Cardiac fibroblast (primary cell): ENCODE measurements around the gene TNFRSF14.
A peak's percentile ranks its signal among the peaks of the same experiment; 100 is the strongest.

Experiments
- DNase-seq, 2 donors: peaks; one replicate each; pipeline versions ENCODE4 v3.0.0 to v3.0.0-alpha.2; 2010; ENCODE audit warnings: low read depth in 2 of 2
- H3K4me3 ChIP-seq, 2 donors: replicated peaks in 1 of 2; 1 replicate in 1 of 2; 2 replicates in 1 of 2; pipeline ENCODE4 v1.5.1; 2011; ENCODE audit warnings: low read depth in 2 of 2, low read length in 2 of 2, mild to moderate bottlenecking in 2 of 2, moderate library complexity in 1 of 2
- TF ChIP-seq, protein P1 (sequence below): IDR thresholded peaks from one replicate; pipeline ENCODE4 v1.5.1; 2011; ENCODE audit warnings: low read depth, mild to moderate bottlenecking, low read length, inconsistent platforms

TNFRSF14 gene

DNA sequence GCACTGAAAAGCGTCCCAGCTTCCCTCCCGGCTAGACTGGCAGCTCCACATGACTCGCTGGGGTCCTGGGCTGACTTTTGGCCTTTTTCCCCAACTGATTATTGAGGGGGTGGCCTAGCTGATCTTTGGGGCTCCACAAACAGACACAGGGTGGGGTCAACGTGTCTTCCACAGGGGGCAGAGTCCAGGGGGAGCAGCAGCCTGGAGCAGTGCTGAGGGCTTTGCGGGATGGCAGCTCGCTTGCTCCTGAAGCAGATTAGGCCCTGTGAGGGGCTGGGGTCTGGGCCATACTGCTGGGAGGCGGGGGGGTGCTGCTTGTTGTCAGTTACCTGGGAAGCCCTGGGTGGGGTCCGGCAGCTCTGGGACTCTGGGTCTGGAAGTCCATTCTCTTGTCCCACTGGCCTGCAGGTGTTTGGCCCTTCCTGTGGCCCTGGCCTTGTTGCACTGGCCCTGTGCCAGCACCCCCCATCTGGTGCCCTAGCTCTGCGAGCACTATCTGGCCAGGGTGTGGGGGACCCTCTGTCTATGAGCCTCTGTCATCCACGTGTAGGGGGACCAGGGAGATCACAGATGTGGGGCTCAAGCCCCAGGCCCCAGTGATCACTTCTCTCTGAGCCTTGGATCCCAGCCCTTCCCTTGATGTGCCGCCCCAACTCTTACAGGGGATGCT, 13.8 kb upstream of the TNFRSF14 start:
- no peak for DNase-seq
- no peak overlapping the region for H3K4me3 ChIP-seq
- TF ChIP-seq, protein P1, sequence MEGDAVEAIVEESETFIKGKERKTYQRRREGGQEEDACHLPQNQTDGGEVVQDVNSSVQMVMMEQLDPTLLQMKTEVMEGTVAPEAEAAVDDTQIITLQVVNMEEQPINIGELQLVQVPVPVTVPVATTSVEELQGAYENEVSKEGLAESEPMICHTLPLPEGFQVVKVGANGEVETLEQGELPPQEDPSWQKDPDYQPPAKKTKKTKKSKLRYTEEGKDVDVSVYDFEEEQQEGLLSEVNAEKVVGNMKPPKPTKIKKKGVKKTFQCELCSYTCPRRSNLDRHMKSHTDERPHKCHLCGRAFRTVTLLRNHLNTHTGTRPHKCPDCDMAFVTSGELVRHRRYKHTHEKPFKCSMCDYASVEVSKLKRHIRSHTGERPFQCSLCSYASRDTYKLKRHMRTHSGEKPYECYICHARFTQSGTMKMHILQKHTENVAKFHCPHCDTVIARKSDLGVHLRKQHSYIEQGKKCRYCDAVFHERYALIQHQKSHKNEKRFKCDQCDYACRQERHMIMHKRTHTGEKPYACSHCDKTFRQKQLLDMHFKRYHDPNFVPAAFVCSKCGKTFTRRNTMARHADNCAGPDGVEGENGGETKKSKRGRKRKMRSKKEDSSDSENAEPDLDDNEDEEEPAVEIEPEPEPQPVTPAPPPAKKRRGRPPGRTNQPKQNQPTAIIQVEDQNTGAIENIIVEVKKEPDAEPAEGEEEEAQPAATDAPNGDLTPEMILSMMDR: no peak

DNA sequence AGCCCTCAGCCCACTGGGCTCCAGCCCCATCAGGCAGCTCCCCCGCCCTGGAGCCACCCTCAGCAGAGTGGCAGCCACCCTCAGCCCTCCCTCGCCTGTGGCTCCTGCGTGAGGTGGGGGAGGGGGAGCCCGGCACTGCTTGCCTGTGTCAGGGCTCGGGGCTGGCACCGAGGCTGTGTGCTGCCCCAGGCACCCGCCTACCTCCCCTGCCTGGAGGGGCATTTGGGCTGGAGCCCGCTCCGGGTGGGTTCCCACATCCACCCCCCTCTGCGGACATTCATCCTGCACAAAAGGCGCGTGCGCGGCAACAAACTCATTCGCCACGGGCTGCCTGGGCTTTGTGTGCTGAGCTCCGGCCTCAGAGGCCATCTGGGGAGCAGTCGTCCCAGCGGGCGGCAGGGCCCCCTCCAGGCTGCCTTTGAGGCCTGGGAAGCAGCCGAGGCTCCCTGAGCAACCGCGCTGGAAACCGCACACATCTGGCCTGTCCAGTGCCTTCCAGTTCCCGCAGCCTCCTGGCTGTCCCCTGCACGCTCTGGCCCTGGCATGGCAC, 12.6 kb upstream of the TNFRSF14 start:
- H3K4me3 ChIP-seq: no peak overlapping the region
- DNase-seq: no peak
- TF ChIP-seq, protein P1: no peak

DNA sequence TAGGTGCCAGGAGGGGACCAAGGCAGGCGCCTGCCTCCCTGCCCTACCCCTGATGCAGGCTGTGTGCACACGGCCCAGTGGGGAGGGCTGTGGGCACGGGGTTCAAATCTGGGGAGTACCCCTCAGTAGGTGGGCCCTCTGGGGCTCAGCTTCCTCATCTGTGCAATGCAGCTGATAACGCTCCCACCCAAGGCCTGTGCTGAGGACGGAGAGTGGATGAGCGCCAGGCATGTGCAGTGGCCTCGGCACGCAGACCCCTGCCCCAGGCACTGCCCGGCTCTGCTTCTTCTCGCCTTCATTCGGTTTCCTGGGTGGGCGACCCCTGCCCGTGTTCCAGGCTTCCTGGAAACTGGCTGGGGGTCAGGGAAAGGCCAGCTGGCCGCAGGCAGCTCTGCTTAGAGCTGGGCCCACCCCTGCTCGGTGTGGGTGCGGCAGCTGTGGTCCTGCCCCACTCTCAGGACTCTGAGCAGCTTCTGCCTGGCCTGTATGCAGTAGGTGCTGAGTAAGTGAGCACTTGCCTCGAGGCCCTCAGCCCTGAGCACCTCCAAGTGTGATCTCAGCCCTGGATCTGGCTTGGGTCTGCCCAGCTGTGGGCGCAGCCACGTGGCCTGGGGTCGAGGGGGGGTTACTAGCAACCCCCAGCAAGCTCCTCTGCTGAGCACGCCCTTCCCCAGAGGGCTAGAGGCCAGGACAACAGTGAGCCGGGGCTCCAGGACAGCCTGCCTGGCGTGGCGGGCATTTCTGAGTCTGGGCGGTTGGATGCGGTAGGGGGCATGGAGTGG, 11.9 kb upstream of the TNFRSF14 start:
- H3K4me3 ChIP-seq: no peak overlapping the region
- DNase-seq: no peak
- TF ChIP-seq, protein P1: no peak

DNA sequence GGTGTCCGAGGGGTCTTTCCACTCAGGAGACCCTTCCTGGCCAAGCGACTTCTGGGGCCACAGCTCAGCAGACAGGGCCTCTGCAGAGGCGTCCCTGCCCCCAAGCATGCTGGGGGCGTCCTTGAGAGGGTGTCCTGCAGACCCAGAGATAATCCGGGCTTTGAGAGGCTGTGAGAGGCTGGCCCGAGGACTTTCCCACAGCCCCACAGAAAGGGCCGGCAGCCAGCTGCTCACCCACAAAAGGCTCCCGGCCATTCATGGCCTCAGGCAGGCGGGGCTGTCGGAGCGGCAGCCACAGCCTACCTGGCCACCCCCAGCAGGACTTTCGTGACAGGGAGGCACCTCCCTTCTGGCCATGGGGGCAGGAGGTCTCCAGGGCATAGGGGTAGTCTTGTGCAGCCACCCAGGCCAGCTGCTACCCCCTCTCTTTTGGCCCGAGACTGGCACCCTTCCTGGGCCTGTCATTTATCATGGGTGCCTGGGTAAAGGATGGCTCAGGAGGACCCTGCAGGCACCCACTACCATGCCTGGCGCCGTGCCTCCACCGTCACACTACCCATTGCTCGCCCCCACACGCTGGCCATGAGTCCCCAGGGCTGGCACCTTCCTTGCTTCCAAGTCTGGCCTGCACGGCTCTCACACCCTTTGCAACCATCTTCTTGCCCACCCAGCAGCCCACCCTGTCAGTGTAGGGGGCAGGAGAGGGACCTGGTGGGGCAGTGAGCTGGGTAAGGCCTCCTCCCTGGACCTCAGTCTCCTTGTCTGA, 11.1 kb upstream of the TNFRSF14 start:
- TF ChIP-seq, protein P1: no peak
- H3K4me3 ChIP-seq: no peak overlapping the region
- DNase-seq: no peak

DNA sequence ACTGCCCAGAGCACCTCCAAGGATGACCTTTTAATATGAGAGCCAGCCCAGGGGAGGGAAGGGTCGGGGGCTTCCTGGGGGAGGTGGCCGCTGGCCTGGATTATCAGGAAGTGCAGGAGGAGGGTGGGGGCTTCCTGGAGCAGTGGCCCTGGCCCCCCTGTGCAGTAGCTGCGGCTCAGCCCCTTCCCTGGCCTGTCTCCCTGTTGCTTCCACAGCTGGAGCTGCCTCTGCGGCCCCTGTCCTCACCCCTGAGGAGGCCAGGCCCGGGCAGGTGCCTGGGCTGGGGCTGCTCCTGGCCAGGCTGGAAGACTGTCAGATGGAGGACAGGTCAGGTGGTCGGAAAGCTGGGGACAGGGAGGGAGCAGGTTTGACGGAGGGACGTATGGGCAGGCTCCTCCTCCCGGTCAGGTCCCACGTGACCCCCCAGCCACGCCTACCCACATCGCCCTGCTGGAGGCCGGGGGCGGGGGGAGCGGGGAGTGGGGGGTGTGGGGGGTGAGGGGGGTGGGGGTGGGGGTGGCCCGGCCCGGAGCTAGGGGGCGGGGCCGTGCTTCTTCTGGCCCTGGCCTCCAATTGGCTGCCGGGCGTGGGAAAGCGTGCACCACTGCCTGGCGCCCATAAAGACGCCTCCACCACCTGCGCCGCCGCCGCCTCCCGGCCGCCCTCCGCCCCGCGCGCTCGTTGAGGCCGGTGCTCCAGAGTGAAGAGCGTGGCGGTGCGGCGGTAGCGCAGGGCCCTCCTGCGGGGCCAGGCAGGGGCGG, 10.2 kb upstream of the TNFRSF14 start:
- DNase-seq: peak; percentile 57 to 71
- peak overlapping the region; percentile 47 to 55 for H3K4me3 ChIP-seq
- TF ChIP-seq, protein P1: no peak
